Karpas-422 (cell line): ENCODE results near the gene TNS3. TPM values are rescaled to one million over a fixed set of nuclear protein-coding genes. Genes with fewer than 3 reads are reported as not detected.
A peak's percentile ranks its signal among the peaks of the same experiment; 100 is the strongest.

Experiments used
- DNase-seq: peaks from one replicate; pipeline ENCODE4 v3.0.0-alpha.2; 2015
- H2AFZ ChIP-seq: fragments of 200-600 bp; sonication (generic); 2 replicates; pipeline ENCODE4 v1.6.1; 2014; ENCODE audit warnings: antibody characterized with exemption, low read length, mixed read lengths
- H3K27ac ChIP-seq: fragments of 200-600 bp; sonication (generic); 2 replicates; pipeline ENCODE4 v1.5.1; 2014; ENCODE audit warnings: mild to moderate bottlenecking, low read length, moderate library complexity
- H3K27me3 ChIP-seq: fragments of 200-600 bp; sonication (generic); 2 replicates; pipeline ENCODE4 v1.6.1; 2014; ENCODE audit warnings: low read length, mixed read lengths
- H3K36me3 ChIP-seq: fragments of 200-600 bp; sonication (generic); 2 replicates; pipeline ENCODE4 v1.6.1; 2014; ENCODE audit warnings: low read length, mixed read lengths; ENCODE audit not compliant: insufficient read depth
- H3K4me1 ChIP-seq: fragments of 200-600 bp; sonication (generic); 2 replicates; pipeline ENCODE4 v1.6.1; 2014; ENCODE audit warnings: mild to moderate bottlenecking, low read length, mixed read lengths
- H3K4me2 ChIP-seq: fragments of 200-600 bp; sonication (generic); 2 replicates; pipeline ENCODE4 v1.6.1; 2014; ENCODE audit warnings: low read length, low read depth, mild to moderate bottlenecking; ENCODE audit not compliant: poor library complexity, severe bottlenecking
- H3K4me3 ChIP-seq: fragments of 200-600 bp; sonication (generic); 2 replicates; pipeline ENCODE4 v1.5.1; 2014; ENCODE audit warnings: mild to moderate bottlenecking, antibody characterized with exemption, low read length, mixed read lengths
- H3K79me2 ChIP-seq: fragments of 200-600 bp; sonication (generic); 2 replicates; pipeline ENCODE4 v1.6.1; 2014; ENCODE audit warnings: mild to moderate bottlenecking, low read length, mixed read lengths
- H3K9ac ChIP-seq: fragments of 200-600 bp; sonication (generic); 2 replicates; pipeline ENCODE4 v1.6.0; 2014; ENCODE audit warnings: low read length
- H3K9me2 ChIP-seq: fragments of 200-600 bp; sonication (generic), shearing (Covaris generic); replicated peaks from 2 replicates; pipeline ENCODE4 v1.6.0; 2014; ENCODE audit warnings: mild to moderate bottlenecking, low read length, moderate library complexity; ENCODE audit not compliant: insufficient read depth
- H3K9me3 ChIP-seq: fragments of 300-700, 200-600 bp; sonication (generic); 2 replicates; pipeline ENCODE4 v1.6.1; 2014; ENCODE audit warnings: low read length, mixed read lengths
- H4K20me1 ChIP-seq: fragments of 200-600 bp; sonication (generic); 2 replicates; pipeline ENCODE4 v1.6.1; 2014; ENCODE audit warnings: mild to moderate bottlenecking, antibody characterized with exemption, low read length, low read depth; ENCODE audit not compliant: insufficient read depth
- total RNA-seq: library from RNA; depleted of rRNA; stranded (reverse); fragments of >200 nt; shearing (Covaris generic); gene quantifications from 2 replicates; pipeline ENCODE4 v1.2.3, GENCODE V29; 2014; ENCODE audit warnings: low replicate concordance

TNS3 gene
- total RNA-seq, 1 experiment from 2014 or later, result 56.6 TPM

DNA sequence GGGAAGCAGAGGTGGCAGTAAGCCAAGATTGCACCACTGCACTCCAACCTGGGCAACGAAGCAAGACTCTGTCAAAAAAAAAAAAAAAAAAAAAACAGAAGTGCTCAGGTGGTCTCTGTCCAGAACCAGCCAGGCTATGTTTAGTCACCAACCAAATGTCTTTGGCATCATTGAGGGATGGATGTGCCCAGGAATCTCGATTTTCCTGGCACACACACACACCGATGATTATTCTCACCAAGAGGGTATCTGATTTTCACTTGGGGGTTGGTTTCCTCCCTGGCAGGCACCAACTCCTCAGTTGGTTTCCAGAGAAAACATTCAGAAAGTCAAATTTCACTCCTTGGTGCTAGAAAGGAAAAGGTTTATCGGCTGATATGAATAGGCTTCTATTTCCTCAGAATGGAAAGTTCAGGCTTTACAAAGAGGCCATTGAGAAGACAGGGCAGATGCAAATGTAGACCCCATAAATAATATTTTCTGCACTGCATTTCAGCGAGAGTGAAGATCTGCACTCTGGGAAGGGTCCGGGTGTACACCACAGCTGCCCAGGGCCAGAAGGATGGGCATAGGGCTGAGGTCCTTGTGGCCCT, 154.8 kb downstream of the TNS3 start:
- no peaks in the 10 kb centered on the region for H3K9me2 ChIP-seq
- H3K4me1 ChIP-seq, result no peaks in the 10 kb centered on the region
- no peak overlapping the region for H3K9ac ChIP-seq
- no peaks in the 10 kb centered on the region for H3K27me3 ChIP-seq
- H3K27ac ChIP-seq, result no peak overlapping the region
- no peak overlapping the region for H2AFZ ChIP-seq
- H3K9me3 ChIP-seq, result no peaks in the 10 kb centered on the region
- no peak overlapping the region for H3K4me3 ChIP-seq
- DNase-seq, result no peak
- H3K79me2 ChIP-seq, result peaks cover 6% of the 10 kb centered on the region; the same call in 1 of the 2 replicates
- H4K20me1 ChIP-seq, result no peaks in the 10 kb centered on the region
- no peak overlapping the region for H3K4me2 ChIP-seq
- H3K36me3 ChIP-seq, result peaks cover 12% of the 10 kb centered on the region

DNA sequence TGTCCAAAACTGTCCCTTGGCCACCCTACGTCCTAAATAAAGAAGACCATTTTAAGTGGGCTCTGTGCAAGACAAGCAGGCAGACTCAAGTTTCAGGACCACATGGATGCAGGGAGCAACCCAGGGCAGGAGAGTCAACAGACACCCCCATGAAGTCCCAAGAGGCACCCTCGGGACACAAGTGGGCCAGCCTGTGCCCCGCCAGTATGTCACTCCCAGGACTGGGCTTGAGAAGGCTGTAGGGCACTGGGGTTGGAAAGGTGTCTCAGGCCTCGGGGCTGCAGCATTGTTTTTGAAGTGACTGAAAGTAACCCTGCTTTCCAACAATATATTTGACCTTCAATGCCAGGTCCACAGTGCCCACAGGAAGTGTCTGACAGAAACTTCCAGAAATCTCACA, 157.4 kb downstream of the TNS3 start:
- H3K4me1 ChIP-seq, result peaks cover 20% of the 10 kb centered on the region
- H3K4me2 ChIP-seq, result no peak overlapping the region
- no peaks in the 10 kb centered on the region for H3K9me2 ChIP-seq
- no peak overlapping the region for H3K4me3 ChIP-seq
- peaks cover 7% of the 10 kb centered on the region; the same call in 1 of the 2 replicates for H4K20me1 ChIP-seq
- H3K79me2 ChIP-seq, result no peaks in the 10 kb centered on the region
- H3K9me3 ChIP-seq, result no peaks in the 10 kb centered on the region
- no peak for DNase-seq
- H3K9ac ChIP-seq, result no peak overlapping the region
- H2AFZ ChIP-seq, result no peak overlapping the region
- H3K27me3 ChIP-seq, result no peaks in the 10 kb centered on the region
- peaks cover 15% of the 10 kb centered on the region; the same call in 1 of the 2 replicates for H3K36me3 ChIP-seq
- H3K27ac ChIP-seq, result no peak overlapping the region

DNA sequence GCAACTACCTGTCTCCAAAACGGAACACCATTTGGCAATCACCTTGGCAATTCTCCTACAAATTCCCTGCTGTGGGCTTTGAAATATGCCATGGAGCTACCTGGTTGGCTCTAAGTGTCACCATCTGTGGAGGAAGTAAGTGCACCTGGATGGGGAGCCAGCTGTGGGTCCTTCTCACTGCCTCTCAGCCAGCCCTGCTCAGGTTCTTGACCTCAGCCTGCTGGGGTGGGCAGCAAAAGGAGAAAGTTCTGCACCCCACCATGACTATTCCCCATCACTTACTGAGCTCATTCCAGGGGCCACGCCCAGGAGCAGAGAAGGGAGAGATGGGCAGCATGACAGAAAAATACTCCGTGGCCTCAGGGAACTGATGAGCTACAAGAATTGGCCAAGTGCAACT, 158.7 kb downstream of the TNS3 start:
- Histone ChIP-seq H3K36me3 (peaks cover 22% of the 10 kb centered on the region; the same call in 1 of the 2 replicates), H3K27ac (no peak overlapping the region), H3K4me2 (no peak overlapping the region), H3K4me1 (peaks cover 29% of the 10 kb centered on the region), H3K9me2 (no peaks in the 10 kb centered on the region), H3K9me3 (no peaks in the 10 kb centered on the region), H3K9ac (no peak overlapping the region), H3K4me3 (no peak overlapping the region), H4K20me1 (peaks cover 7% of the 10 kb centered on the region; the same call in 1 of the 2 replicates), H2AFZ (no peak overlapping the region), H3K27me3 (no peaks in the 10 kb centered on the region), H3K79me2 (no peaks in the 10 kb centered on the region; the same call in 1 of the 2 replicates)
- no peak for DNase-seq

DNA sequence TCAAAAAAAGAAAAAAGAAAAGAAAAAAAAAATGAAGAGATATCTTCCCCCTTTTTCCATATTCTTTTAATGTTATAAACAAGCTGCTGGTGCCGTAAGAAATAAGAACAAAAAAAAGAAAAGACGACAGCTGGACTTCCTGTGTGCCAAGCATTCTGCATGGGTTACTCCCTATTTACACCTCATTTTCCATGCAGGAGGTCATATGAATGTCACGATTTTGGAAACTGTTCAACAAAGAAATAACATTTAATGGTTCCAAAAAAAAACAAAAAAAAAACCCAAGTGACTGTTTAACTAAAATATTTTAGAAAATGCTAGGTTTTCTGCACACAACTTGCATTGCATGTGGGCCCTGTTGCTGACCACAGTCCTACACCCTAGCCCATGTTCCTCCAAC, 159.3 kb downstream of the TNS3 start:
- H3K79me2 ChIP-seq, result no peaks in the 10 kb centered on the region; the same call in 1 of the 2 replicates
- H3K27me3 ChIP-seq, result no peaks in the 10 kb centered on the region
- no peak overlapping the region for H3K4me2 ChIP-seq
- H3K9me2 ChIP-seq, result no peaks in the 10 kb centered on the region
- peaks cover 29% of the 10 kb centered on the region for H3K4me1 ChIP-seq
- H3K9ac ChIP-seq, result no peak overlapping the region
- H3K27ac ChIP-seq, result no peak overlapping the region
- DNase-seq, result no peak
- no peaks in the 10 kb centered on the region for H3K9me3 ChIP-seq
- no peak overlapping the region for H3K4me3 ChIP-seq
- H4K20me1 ChIP-seq, result peaks cover 7% of the 10 kb centered on the region; the same call in 1 of the 2 replicates
- H3K36me3 ChIP-seq, result peaks cover 22% of the 10 kb centered on the region; the same call in 1 of the 2 replicates
- H2AFZ ChIP-seq, result no peak overlapping the region

DNA sequence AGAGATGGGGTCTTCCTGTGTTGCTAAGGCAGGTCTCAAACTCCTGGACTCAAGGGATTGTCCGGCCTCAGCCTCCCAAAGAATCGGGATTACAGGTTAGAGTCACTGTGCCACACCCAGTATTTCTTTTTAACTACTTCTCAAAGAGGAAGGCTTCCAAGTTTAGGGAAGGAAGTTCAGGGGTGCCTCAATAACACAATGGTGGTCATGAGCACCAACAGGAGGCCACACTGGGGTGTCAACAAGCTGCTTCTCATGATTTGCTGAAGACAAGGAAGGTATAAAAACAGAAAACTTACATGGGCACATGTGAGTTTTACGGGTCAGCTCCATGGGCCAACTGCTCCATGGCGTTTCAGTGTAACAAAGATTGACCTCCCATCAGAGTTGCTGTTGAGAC, 160.5 kb downstream of the TNS3 start:
- Histone ChIP-seq H3K9me2 (no peaks in the 10 kb centered on the region), H3K27me3 (no peaks in the 10 kb centered on the region), H3K79me2 (peaks cover 3% of the 10 kb centered on the region; the same call in 1 of the 2 replicates), H4K20me1 (peaks cover 7% of the 10 kb centered on the region; the same call in 1 of the 2 replicates), H2AFZ (no peak overlapping the region), H3K4me2 (no peak overlapping the region), H3K4me3 (no peak overlapping the region), H3K27ac (no peak overlapping the region), H3K4me1 (peaks cover 29% of the 10 kb centered on the region), H3K36me3 (peaks cover 16% of the 10 kb centered on the region; the same call in 1 of the 2 replicates), H3K9ac (no peak overlapping the region), H3K9me3 (no peaks in the 10 kb centered on the region)
- DNase-seq, result no peak

DNA sequence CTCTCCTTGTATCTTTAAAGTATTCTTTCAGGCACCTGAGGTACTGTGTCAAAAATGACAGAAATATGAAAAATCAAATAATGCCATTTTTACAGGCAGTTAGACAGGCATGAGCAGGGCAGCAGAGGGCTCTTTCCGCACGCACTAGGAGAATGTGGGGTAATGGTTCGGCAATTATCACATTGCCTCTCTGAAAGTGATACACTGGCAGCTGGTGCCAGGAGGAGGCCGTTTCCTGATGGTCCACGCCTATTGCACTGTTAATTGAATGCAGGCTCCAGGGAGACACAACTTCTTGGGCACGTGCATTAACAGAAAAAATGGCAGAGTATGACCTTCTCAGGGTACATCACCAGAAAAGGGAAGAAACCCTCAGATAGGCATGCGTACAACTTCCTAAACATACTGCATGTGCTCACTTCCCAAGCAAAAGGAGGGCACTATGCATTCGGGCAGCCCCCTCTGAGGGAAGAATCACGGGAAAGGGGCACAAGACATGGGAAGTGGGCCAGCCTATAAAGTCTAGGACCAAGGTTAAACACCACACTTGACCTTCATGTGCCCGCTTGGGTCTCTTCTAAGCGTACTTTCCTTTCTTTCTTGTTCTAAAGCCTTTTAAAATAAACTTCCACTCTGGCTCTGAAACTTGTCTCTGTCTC, 161.7 kb downstream of the TNS3 start:
- DNase-seq, result no peak
- peaks cover 16% of the 10 kb centered on the region; the same call in 1 of the 2 replicates for H3K36me3 ChIP-seq
- peak overlapping the region; percentile 45 for H3K4me2 ChIP-seq
- no peaks in the 10 kb centered on the region for H3K9me2 ChIP-seq
- no peak overlapping the region for H2AFZ ChIP-seq
- H3K4me3 ChIP-seq, result no peak overlapping the region
- H3K9me3 ChIP-seq, result no peaks in the 10 kb centered on the region
- H3K4me1 ChIP-seq, result peaks cover 29% of the 10 kb centered on the region
- peak overlapping the region; percentile 46 for H3K27ac ChIP-seq
- peaks cover 3% of the 10 kb centered on the region; the same call in 1 of the 2 replicates for H3K79me2 ChIP-seq
- peaks cover 7% of the 10 kb centered on the region; the same call in 1 of the 2 replicates for H4K20me1 ChIP-seq
- H3K27me3 ChIP-seq, result no peaks in the 10 kb centered on the region
- no peak overlapping the region for H3K9ac ChIP-seq

DNA sequence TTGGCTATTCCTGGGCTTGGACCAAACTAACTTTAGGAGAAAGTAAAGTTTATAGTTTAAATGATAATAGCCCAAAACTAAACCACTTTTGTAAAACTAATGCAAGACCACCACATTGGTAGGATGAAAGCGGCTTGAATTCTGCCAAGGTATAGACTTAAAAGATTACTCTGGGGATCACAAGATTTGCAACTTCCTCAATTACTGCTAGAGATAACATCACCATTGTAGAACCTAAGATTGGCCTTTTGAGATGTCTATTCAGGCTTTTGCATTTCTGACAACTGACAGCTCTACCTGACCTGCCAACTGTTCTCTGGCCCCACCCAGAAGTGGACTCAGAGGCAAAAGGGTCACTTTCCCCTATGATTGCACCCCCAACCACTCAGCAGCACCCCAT, 162.4 kb downstream of the TNS3 start:
- no peak overlapping the region for H3K9ac ChIP-seq
- H3K36me3 ChIP-seq, result peaks cover 16% of the 10 kb centered on the region; the same call in 1 of the 2 replicates
- H3K27ac ChIP-seq, result peak overlapping the region; percentile 46
- H3K9me3 ChIP-seq, result no peaks in the 10 kb centered on the region
- peaks cover 7% of the 10 kb centered on the region; the same call in 1 of the 2 replicates for H4K20me1 ChIP-seq
- peaks cover 29% of the 10 kb centered on the region for H3K4me1 ChIP-seq
- H3K27me3 ChIP-seq, result no peaks in the 10 kb centered on the region
- H3K4me3 ChIP-seq, result no peak overlapping the region; the same call in 1 of the 2 replicates
- H3K4me2 ChIP-seq, result peak overlapping the region; percentile 45
- no peaks in the 10 kb centered on the region for H3K9me2 ChIP-seq
- peak; percentile 73 for DNase-seq
- H3K79me2 ChIP-seq, result peaks cover 3% of the 10 kb centered on the region; the same call in 1 of the 2 replicates
- no peak overlapping the region for H2AFZ ChIP-seq

DNA sequence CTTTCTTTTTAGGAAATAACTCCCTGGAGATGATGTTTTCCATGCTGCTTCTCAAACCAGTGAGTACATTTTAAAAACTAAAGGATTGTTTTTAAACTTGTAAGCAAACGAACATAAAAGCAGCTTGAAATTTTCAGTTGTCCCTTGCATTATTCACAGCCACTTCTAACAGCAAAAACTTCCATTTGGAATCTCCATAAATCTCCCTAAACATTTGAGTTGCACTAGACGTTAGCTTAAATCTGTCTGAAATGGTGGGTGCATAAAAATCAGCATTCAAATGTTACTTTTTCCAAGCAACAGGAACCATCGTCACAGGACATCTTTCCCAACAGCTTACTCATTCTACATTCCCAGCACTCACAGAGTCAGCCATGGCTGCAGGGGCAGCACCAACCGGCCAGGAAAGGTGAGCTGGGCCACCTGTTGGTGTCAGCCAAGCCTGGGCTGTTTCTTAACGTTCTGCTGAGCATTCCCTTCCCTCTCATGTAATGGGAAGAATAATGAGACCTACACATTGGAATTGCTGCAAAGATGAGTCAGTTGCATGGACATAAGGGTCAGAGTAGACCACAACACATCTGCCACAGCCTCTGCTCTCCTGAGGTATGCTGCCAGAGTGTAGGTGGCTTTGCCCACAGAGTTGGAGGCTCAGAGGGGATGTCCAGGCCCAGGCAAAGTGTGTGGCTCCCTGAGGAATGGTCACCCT, 163.2 kb downstream of the TNS3 start:
- no peak overlapping the region; the same call in 1 of the 2 replicates for H3K4me3 ChIP-seq
- H3K9me3 ChIP-seq, result no peaks in the 10 kb centered on the region
- no peak overlapping the region for H2AFZ ChIP-seq
- H3K4me2 ChIP-seq, result peak overlapping the region; percentile 45
- peaks cover 3% of the 10 kb centered on the region; the same call in 1 of the 2 replicates for H3K79me2 ChIP-seq
- H4K20me1 ChIP-seq, result peaks cover 7% of the 10 kb centered on the region; the same call in 1 of the 2 replicates
- no peak overlapping the region for H3K9ac ChIP-seq
- peaks cover 29% of the 10 kb centered on the region for H3K4me1 ChIP-seq
- no peaks in the 10 kb centered on the region for H3K27me3 ChIP-seq
- H3K9me2 ChIP-seq, result no peaks in the 10 kb centered on the region
- peak overlapping the region; percentile 36; the same call in 1 of the 2 replicates for H3K27ac ChIP-seq
- peaks cover 16% of the 10 kb centered on the region; the same call in 1 of the 2 replicates for H3K36me3 ChIP-seq
- DNase-seq, result no peak
